Smooth muscle cell of bladder (primary cell): ENCODE data around the gene DMD. TPM values are rescaled to one million over a fixed set of nuclear protein-coding genes. Genes with fewer than 3 reads are reported as not detected.

Source experiments
- total RNA-seq: library from RNA; depleted of rRNA; stranded (reverse); fragments of >200 nt; gene quantifications from 2 replicates; pipeline ENCODE4 v1.2.3, GENCODE V29; 2014

The DMD gene
- total RNA-seq: 3.4 and 5.5 TPM in 2 replicates

GRCh38 chrX:33211356-33212260, at the start of gene DMD:
Gene DMD, minus strand, starts transcription at chrX:33211549. Its CDS starts 237 bp downstream, at chrX:33211312.

GRCh38 chrX:31071725-31072124, 2139.6 kb downstream of the DMD start, which contains the start of gene FTHL17:
Gene FTHL17, minus strand, starts transcription at chrX:31072041. Its CDS starts 88 bp downstream, at chrX:31071953.

